ENCODE data around the gene EGR4. TPM values are rescaled to one million over a fixed set of nuclear protein-coding genes. Genes with fewer than 3 reads are reported as not detected.

Gene EGR4
- total RNA-seq, 6 donors from 2014 or later, result 0.10 TPM; not detected in 5

DNA sequence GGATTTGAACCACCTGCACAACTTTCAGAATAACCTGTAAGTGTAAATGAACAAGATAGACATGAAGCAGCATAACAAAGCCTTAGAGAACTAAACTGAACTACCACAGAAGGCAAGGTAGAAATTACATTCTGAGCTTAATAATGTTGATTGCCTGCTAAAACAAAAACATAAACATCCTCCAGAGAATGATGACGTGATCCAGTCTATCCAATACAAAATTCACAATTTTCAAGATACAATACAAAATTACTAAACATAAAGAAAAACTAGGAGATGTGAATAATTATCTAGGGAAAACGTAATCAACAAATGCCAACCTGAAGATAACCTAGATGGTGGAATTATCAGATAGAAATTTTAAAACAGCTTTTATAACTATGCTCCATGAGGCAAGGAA is 40.7 kb upstream of the EGR4 start:
- DNase-seq (no peak), ATAC-seq (ENCODE audit: low FRiP score in 2 of 2) (no peak)
- no peaks in the 10 kb centered on the region for H3K27me3 ChIP-seq
- H3K27ac ChIP-seq, result no peak overlapping the region
- no peaks in the 10 kb centered on the region for H3K36me3 ChIP-seq
- no peaks in the 10 kb centered on the region for H3K4me1 ChIP-seq
- peaks cover 0 to 10% (median 3%) of the 10 kb centered on the region in 4 donors for H3K9me3 ChIP-seq
- no peak for TF ChIP-seq CTCF (IDR thresholded peaks at IDR 0.05)
- TF ChIP-seq POLR2A (IDR thresholded peaks at IDR 0.05), result no peak
- TF ChIP-seq POLR2AphosphoS5 (IDR thresholded peaks at IDR 0.05), result no peak
- TF ChIP-seq EP300 (IDR thresholded peaks at IDR 0.05), result no peak
- no peak overlapping the region for H3K4me3 ChIP-seq
- WGBS, 2 donors, result 73 to 81% methylated on average over 2 of the region's 2 CpGs

GRCh38 chr2:73333564-73333963 is 40.2 kb upstream of the EGR4 start:
- DNase-seq, result no peak
- Histone ChIP-seq H3K4me3 (no peak overlapping the region), H3K36me3 (no peaks in the 10 kb centered on the region), H3K4me1 (no peaks in the 10 kb centered on the region), H3K27me3 (no peaks in the 10 kb centered on the region), H3K9me3 (peaks cover 0 to 10% (median 3%) of the 10 kb centered on the region in 4 donors), H3K27ac (no peak overlapping the region)
- ATAC-seq (ENCODE audit: low FRiP score in 2 of 2), result no peak
- TF ChIP-seq POLR2AphosphoS5 (IDR thresholded peaks at IDR 0.05) (no peak), POLR2A (IDR thresholded peaks at IDR 0.05) (no peak), CTCF (IDR thresholded peaks at IDR 0.05) (no peak), EP300 (IDR thresholded peaks at IDR 0.05) (no peak)

DNA sequence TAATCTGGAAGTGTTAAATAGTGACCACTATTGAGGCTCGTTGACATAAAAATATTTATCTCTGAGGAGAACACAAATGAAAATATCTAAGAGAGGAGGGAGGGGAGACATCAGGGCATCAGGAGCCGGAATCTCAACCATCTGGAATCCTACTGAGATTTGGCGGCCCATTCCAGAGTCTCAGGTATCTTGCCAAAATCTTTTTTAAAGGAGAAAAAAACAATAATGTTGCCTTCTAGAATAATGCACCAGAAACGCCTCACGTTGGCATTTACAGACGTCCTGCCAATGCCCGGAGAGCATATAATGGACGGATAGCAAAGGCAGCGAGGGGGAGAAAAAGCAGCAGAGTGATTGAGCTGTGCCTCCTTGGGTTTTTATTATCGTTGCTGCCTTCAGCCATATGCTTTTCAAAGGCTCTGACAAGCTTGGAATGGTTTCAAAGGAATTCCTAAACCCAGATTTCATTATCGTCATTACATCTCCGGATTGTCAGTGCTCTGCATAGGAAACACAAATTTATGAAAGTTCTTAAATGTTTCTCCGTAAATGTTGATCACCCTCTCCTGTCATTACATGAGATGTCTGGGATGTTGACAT is 30.9 kb upstream of the EGR4 start:
- TF ChIP-seq POLR2A (IDR thresholded peaks at IDR 0.05) (no peak), POLR2AphosphoS5 (IDR thresholded peaks at IDR 0.05) (no peak), CTCF (IDR thresholded peaks at IDR 0.05) (no peak), EP300 (IDR thresholded peaks at IDR 0.05) (no peak)
- no peaks in the 10 kb centered on the region for H3K9me3 ChIP-seq
- no peak overlapping the region for H3K4me3 ChIP-seq
- 61 to 67% methylated on average over 13 of the region's 13 CpGs for WGBS, 2 donors
- no peak for DNase-seq
- H3K27me3 ChIP-seq, result no peaks in the 10 kb centered on the region
- no peaks in the 10 kb centered on the region for H3K4me1 ChIP-seq
- no peak for ATAC-seq (ENCODE audit: low FRiP score in 2 of 2)
- no peak overlapping the region for H3K27ac ChIP-seq
- H3K36me3 ChIP-seq, result no peaks in the 10 kb centered on the region

GRCh38 chr2:73323551-73323950 is 30.2 kb upstream of the EGR4 start:
- Histone ChIP-seq H3K27me3 (no peaks in the 10 kb centered on the region), H3K4me3 (no peak overlapping the region), H3K36me3 (no peaks in the 10 kb centered on the region), H3K9me3 (no peaks in the 10 kb centered on the region), H3K4me1 (no peaks in the 10 kb centered on the region), H3K27ac (no peak overlapping the region)
- DNase-seq (no peak), ATAC-seq (ENCODE audit: low FRiP score in 2 of 2) (no peak)
- WGBS, 2 donors, result 81 to 85% methylated on average over 5 of the region's 5 CpGs
- TF ChIP-seq POLR2A (IDR thresholded peaks at IDR 0.05) (no peak), CTCF (IDR thresholded peaks at IDR 0.05) (no peak), POLR2AphosphoS5 (IDR thresholded peaks at IDR 0.05) (no peak), EP300 (IDR thresholded peaks at IDR 0.05) (no peak)

DNA sequence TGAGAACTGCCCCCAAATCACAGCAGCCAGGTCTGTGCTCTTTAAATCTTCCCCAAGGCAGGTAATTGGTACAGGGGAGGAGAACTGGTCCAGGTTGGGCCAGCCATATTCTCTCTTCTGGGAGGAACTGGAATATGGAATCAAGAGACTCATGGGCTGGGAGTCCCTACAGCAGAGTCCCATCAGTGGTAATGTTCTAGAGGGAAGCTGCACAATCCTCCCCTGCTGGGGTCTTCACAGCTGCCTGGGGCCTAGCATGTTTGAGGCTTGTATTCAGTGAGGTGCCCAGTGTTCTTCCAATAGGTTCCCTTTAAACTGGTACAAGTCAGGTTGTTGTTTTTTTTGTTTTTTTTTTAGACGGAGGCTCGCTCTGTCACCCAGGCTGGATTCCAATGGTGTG is 21.1 kb upstream of the EGR4 start:
- WGBS, 2 donors, result 85 to 96% methylated on average over 2 of the region's 2 CpGs
- DNase-seq, result no peak
- H3K36me3 ChIP-seq, result no peaks in the 10 kb centered on the region
- no peak for TF ChIP-seq POLR2A (IDR thresholded peaks at IDR 0.05)
- no peak for TF ChIP-seq POLR2AphosphoS5 (IDR thresholded peaks at IDR 0.05)
- no peak for TF ChIP-seq EP300 (IDR thresholded peaks at IDR 0.05)
- no peak overlapping the region for H3K27ac ChIP-seq
- no peaks in the 10 kb centered on the region for H3K4me1 ChIP-seq
- ATAC-seq (ENCODE audit: low FRiP score in 2 of 2), result no peak
- H3K4me3 ChIP-seq, result no peak overlapping the region
- H3K9me3 ChIP-seq, result no peaks in the 10 kb centered on the region
- no peaks in the 10 kb centered on the region for H3K27me3 ChIP-seq
